Stimulated activated CD4-positive, alpha-beta T cell treated with anti-CD3 and anti-CD28 coated beads, TNF-alpha, amount 100 ng/mL, for 24 hours (primary cell): ENCODE results near the gene SRPK1.

Experiments used
- DNase-seq, 3 experiments: peaks; one replicate each; pipeline ENCODE4 v3.0.0-alpha.2; 2020; ENCODE audit warnings: low read depth in 3 of 3

Gene SRPK1

GRCh38 chr6:35898003-35898402 is 22.9 kb downstream of the SRPK1 start:
- DNase-seq, result no peak

- DNase-seq, result no peak
Observed at GRCh38 chr6:35897486-35897885, 23.4 kb downstream of the SRPK1 start.

GRCh38 chr6:35897036-35897435 is 23.9 kb downstream of the SRPK1 start:
- DNase-seq, result no peak

- DNase-seq, result no peak
Observed at GRCh38 chr6:35896228-35896627, 24.7 kb downstream of the SRPK1 start.

- no peak for DNase-seq
Observed at GRCh38 chr6:35895560-35895959, 25.3 kb downstream of the SRPK1 start.

- no peak for DNase-seq
Observed at GRCh38 chr6:35894776-35895175, 26.1 kb downstream of the SRPK1 start.

- DNase-seq, result no peak
Observed at GRCh38 chr6:35893246-35893645, 27.7 kb downstream of the SRPK1 start.

- DNase-seq, result no peak
Observed at GRCh38 chr6:35892482-35892881, 28.4 kb downstream of the SRPK1 start.

- DNase-seq, result no peak
Observed at GRCh38 chr6:35879151-35879550, 41.7 kb downstream of the SRPK1 start.

- no peak for DNase-seq
Observed at GRCh38 chr6:35876902-35877301, 44.0 kb downstream of the SRPK1 start.

GRCh38 chr6:35874730-35875129 is 46.2 kb downstream of the SRPK1 start:
- no peak for DNase-seq

- no peak for DNase-seq
Observed at GRCh38 chr6:35859367-35859766, 61.5 kb downstream of the SRPK1 start.

- no peak for DNase-seq
Observed at GRCh38 chr6:35857853-35858252, 63.0 kb downstream of the SRPK1 start.

GRCh38 chr6:35856250-35856649 is 64.6 kb downstream of the SRPK1 start:
- no peak for DNase-seq

GRCh38 chr6:35852994-35853393 is 67.9 kb downstream of the SRPK1 start:
- DNase-seq, result no peak

GRCh38 chr6:35850208-35850607 is 70.7 kb downstream of the SRPK1 start:
- DNase-seq, result no peak

GRCh38 chr6:35844290-35844689 is 76.6 kb downstream of the SRPK1 start:
- DNase-seq, result no peak

- no peak for DNase-seq
Observed at GRCh38 chr6:35842381-35842780, 78.5 kb downstream of the SRPK1 start.

- no peak for DNase-seq
Observed at GRCh38 chr6:35839019-35839418, 81.9 kb downstream of the SRPK1 start.

GRCh38 chr6:35833536-35833935 is 87.4 kb downstream of the SRPK1 start:
- no peak for DNase-seq

GRCh38 chr6:35831257-35832007 is 89.5 kb downstream of the SRPK1 start:
- no peak for DNase-seq

- no peak for DNase-seq
Observed at GRCh38 chr6:35829306-35829705, 91.6 kb downstream of the SRPK1 start.

- no peak for DNase-seq
Observed at GRCh38 chr6:35824552-35825192, 96.2 kb downstream of the SRPK1 start.

- no peak for DNase-seq
Observed at GRCh38 chr6:35823601-35824000, 97.3 kb downstream of the SRPK1 start.
